ENCODE results near the gene MMP24.

- TF ChIP-seq CTCF (IDR thresholded peaks at IDR 0.05; ENCODE audit: insufficient read depth, low read depth, low read length), result no peak
- TF ChIP-seq EZH2 (IDR thresholded peaks at IDR 0.05; ENCODE audit: insufficient read depth, low read length), result no peak
Measured at GRCh38 chr20:35253010-35253409, 26.5 kb downstream of the MMP24 start.
